Hindlimb muscle (tissue), 1 donor: Measurements from ENCODE around the gene TRIM67. TPM values are rescaled to one million over a fixed set of nuclear protein-coding genes. Genes with fewer than 3 reads are reported as not detected.
"Not testable (repeated sequence)": the region's sequence is repeated elsewhere in the genome, so short reads cannot be mapped to it uniquely, and the experiment has no call there.

Source experiments
- DNase-seq: peaks from one replicate; pipeline ENCODE4 v3.0.0-alpha.2; 2013
- polyA plus RNA-seq: library from polyadenylated mRNA; unstranded; fragments of 120-200 nt; gene quantifications from one replicate; pipeline ENCODE4 v1.2.1, GENCODE V29; 2013; ENCODE audit not compliant: insufficient read length

The TRIM67 gene
- polyA plus RNA-seq: 0.05 TPM

- DNase-seq: peak; percentile 23
These were observed at the start of gene TRIM67 for GRCh38 chr1:231161667-231162296. Gene TRIM67, plus strand, starts transcription at chr1:231162058. Its CDS starts 912 bp downstream, at chr1:231162970.

DNA sequence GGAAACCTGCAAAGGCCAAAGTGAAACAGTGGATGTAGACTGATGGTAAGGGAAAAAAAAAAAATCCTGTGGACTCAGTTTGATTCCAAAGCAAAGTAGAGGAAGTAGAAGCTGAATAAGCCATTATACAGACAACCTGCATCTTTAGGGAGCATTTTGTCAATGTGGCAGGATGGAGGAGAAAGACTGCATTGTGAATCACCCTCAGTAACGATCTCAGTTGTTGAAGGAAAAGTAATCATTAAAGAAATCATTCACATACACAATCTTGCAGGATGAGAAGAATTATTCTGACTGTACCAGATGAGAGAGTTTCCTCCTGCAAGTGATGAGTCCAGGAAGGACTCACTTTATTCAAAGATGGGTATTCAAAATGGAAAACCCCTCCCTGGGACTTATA lies 45.1 kb upstream of the TRIM67 start:
- no peak for DNase-seq

- no peak for DNase-seq
These were observed 43.0 kb upstream of the TRIM67 start for GRCh38 chr1:231118704-231119453.

DNA sequence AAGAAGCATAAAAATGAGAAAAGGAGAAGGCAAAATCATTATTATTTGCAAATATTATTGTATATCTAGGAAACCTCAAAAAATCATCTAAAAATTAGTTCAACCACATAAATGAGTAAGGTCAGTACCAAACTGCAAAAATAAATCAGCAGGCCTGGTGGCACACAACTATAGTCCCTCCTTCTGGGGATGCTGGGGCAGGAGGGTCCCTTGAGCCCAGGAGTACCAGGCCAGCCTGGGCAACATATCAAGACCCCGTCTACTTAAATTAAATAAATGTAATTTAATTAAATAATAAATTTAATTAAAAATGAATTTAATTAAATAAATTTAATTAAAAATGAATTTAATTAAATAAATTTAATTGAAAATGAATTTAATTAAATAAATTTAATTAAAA lies 40.3 kb upstream of the TRIM67 start:
- DNase-seq: no peak

DNA sequence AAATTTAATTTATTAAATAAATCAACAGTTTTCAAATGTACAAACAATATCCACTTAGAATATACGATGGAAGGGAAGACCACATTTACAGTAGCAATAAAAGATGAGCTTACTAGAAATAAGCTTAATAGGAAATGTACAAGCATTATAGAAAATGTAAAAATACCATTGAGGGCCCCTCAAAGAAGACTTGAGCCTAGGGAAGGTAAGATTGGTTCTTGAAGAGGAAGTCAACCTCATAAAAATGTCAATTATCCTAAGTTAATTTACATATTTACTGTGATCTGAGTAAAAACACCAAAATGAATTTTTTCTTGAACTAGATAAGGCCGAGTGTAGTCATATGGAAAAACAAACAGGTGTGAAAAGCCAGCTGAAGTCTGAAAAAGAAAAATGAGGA lies 39.7 kb upstream of the TRIM67 start:
- no peak for DNase-seq

- DNase-seq: no peak
These were observed 37.1 kb upstream of the TRIM67 start for GRCh38 chr1:231124746-231125145.

DNA sequence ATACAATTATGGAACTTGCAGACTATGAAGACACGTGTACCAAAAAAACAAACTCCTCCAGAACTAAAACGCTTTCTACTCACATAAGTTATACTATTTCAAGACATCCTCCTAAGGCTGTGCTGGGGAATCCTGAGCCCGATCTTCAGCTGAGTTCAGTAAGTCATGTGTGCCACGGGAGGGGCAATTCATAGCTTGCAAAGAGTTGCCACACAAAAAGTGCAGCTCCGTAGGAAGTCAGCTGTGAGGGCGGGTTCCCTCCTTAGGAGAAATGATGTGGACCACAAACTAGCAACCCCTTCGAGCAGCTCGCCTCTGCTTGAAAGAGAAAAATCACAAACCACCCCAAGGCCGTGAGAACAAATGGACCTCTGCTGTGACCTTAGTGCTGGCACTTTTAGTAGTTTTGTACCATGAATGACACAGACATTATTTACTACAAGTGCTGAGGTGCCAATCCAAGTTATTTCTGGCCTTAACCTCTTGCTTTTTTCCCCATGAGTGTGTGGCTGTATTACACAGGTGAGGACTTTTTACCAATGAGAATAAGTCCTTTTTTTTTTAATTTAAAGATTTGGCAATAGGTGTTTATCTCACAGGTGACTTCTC lies 35.8 kb upstream of the TRIM67 start:
- DNase-seq: no peak

GRCh38 chr1:231127106-231127505 lies 34.8 kb upstream of the TRIM67 start:
- DNase-seq: not testable (repeated sequence)

DNA sequence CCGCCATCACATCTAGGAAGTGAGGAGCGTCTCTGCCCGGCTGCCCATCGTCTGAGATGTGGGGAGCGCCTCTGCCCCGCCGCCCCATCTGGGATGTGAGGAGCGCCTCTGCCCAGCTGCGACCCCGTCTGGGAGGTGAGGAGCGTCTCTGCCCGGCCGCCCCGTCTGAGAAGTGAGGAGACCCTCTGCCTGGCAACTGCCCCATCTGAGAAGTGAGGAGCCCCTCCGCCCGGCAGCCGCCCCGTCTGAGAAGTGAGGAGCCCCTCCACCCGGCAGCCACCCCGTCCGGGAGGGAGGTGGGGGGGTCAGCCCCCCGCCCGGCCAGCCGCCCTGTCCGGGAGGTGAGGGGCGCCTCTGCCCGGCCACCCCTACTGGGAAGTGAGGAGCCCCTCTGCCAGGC lies 33.4 kb upstream of the TRIM67 start:
- not testable (repeated sequence) for DNase-seq

GRCh38 chr1:231130544-231130943 lies 31.3 kb upstream of the TRIM67 start:
- no peak for DNase-seq

DNA sequence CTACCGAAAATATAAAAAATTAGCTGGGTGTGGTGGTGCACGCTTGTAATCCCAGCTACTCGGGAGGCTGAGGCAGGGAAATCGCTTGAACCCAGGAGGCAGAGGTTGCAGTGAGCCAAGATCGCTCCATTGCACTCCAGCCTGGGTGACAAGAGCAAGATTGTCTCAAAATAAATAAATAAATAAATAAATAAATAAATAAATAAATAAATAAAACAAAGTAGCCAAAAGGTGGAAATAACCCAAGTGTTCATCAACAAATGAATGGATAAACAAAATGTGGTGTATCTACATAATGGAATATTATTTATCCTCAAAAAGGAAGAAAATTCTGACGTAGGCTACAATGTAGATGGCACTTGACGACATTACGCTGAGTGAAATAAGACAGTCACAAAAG lies 29.3 kb upstream of the TRIM67 start:
- not testable (repeated sequence) for DNase-seq

DNA sequence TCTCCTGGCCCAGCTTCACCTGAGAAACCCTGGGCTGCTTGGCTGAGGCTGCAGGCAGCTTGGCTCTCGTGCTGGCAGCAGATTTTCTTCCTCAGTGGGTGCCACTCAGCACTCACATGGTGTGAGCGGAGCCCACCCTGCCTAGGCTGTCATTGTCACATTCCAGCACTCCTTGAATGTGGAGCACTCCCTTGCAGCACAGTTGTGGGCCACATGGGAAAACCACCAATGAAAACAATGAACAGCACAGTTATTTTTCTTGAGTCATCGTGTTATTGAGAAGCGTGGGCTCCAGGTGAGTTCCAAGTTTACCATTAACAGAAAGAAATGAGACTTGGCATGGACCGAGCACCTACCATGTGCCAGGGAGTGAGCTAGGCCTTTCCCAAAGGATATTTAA lies 27.2 kb upstream of the TRIM67 start:
- DNase-seq: no peak

GRCh38 chr1:231138236-231138635 lies 23.6 kb upstream of the TRIM67 start:
- no peak for DNase-seq

DNA sequence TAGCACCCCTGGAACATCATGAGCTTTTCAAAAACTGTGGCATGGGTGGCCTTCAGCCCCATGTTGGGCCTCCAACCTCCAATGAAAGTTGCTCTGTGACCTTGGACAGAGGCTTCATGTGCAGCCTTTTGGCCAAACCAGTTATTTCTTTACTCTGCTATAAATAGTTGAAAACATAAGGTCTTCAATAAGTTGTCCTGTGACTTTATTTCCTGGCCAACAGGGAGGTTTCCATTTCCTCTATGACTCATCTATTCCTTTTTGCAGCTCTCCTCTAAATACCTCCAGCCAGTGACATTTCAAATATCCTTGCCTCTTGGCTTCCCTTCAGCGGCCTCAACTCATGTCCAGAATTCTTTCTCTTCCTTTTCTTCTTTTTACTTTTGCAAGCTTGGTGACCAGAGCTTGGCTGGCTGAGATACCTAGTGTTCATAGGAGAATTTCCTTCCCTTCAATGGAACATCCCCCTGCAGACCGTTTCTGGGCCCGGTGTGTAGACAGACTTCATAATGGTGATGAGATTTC lies 22.7 kb upstream of the TRIM67 start:
- DNase-seq: peak; percentile 38

- peak; percentile 13 for DNase-seq
These were observed 21.9 kb upstream of the TRIM67 start for GRCh38 chr1:231139659-231140654.

DNA sequence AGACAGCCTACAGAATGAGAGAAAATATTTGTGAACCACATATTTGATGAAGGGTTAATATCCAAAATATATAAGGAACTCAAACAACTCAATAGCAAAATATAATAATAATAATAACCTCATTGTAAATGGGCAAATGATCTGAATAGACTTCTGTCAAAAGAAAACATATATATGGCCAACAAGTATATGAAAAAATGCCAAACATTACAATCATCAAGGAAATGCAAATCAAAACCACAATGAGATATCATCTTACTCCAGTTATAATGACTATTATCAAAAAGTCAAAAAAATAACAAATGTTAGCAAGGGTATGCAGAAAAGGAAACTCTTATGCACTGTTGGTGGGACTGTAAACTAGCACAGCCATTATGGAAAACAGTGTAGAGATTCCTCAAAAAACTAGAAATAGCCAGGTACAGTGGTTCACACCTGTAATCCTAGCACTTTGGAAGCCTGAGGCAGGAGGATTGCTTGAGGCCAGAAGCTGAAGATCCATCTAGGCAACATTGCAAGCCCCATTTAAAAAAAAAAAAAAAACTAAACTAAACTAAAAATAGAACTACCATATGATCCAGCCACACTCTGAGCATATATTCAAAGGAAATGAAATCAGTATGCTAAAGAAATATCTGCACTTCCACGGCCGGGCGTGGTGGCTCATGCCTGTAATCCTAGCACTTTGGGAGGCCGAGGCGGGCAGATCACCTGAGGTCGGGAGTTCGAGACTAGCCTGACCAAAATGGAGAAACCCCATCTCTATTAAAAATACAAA lies 17.3 kb upstream of the TRIM67 start:
- DNase-seq: no peak

DNA sequence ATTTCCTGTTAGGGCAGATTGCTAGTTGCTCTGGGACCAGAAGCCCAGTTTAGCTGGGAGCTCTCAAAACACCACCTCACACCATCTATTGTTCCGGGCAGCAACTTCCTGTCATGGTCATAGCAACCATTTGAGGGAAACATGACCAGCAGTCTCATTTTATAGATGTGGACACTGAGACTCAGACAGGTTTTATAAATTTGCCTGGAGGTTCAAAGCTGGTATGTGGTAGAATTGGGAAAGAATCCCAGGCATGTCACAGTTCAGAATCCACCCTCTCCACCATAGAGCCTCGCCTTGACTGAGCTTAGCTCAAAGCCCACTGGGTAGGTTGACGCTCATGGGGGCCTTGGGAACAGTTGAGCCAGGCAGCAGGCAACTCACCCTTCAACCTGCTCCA lies 14.0 kb upstream of the TRIM67 start:
- no peak for DNase-seq

GRCh38 chr1:231151811-231152210 lies 10.0 kb upstream of the TRIM67 start:
- no peak for DNase-seq

DNA sequence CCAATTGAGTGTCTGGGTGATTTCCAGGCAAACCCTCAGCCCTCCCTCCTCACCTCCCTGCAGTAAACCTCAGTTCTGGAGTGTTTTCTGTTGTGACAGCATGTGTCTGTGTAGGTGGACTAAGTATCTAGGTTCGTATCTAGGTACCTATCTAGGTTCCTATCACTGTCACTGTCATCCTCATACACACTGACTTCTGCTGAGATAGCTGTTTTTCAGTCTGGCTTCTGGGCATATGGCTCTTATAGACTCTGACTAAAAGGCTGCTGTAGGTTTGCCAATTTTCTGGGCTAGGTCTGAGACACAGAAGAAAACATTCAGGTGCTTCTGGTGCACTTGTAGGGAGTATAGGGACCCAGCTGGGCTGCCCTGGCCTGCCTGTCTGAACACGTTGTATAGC lies 8.1 kb upstream of the TRIM67 start:
- no peak for DNase-seq

DNA sequence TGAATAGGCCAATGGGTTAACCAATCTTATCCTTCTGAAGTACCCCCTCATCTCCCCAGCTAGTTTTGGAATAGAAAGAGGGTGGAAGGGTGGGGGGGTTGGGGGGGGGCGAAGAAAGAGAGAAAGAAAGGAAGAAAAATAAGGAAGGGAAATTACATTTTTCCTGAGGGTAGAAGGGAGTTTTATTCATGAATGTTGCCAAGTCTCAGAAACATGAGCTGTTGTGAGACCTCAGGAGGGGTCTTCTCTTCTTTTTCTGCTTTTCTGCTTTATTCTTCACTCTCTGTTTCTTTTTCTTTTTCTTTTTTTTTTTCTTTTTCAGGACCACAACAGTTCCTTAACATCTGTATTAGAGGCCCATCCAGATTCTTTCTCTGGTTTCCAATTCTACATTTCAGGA lies 6.0 kb upstream of the TRIM67 start:
- DNase-seq: no peak

- no peak for DNase-seq
These were observed 4.5 kb upstream of the TRIM67 start for GRCh38 chr1:231157311-231157710.
